Measurements from ENCODE around the gene SSC5D.
"Not testable (repeated sequence)": the region's sequence is repeated elsewhere in the genome, so short reads cannot be mapped to it uniquely, and the experiment has no call there.

The SSC5D gene

DNA sequence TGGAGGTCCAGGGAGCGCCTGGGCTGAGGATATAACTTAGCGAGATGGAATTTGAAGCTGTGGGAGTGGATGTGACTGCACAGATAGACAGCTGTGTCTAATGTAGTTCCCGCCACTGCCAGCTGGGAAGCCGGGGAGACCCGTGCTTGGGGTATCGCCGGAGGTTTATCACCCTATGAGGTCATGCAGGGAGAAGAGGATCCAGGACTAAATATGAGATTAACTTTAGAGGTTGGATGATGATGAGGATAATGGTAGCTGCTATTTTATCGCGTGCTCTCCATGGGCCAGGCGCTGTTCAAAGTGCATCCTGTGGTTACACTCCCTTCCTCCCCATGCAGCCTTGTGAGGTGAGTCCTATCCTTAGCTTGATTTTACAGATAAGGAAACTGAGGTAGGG lies 19.9 kb downstream of the SSC5D start:
- no peak for DNase-seq

DNA sequence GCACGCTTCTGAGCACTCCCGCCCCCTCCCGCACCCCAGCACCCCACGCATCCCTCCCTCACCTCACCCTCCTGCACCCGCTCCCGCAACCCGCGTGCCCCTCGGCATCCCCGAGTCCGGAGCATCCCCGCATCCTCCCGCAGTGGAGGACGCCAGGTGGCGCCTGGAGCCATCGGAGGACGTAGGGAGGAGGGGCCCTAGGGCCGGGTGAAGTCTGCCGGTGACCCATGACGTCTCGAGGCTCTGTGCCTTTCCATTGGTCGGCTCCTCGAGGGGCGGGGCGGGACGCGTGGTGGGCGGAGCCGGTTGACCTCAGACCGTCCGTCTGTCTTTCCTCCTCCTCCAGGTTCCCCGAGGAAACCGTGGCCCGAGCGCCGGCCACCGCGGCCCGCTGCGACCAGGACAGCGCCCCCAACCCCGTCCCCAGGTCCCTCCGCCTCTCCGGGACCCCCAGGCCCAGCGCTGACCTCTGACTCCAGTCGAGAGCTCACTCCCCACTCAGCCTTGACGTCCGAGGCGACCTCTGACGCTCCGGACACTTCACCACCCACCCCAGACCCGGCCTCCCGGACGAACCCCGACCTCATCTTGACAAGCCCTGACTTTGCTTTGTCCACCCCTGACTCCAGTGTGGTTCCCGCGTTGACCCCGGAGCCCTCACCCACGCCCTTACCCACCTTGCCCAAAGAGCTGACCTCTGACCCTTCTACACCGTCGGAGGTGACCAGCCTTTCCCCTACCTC lies 28.8 kb downstream of the SSC5D start:
- peak; percentile 96 for DNase-seq

DNA sequence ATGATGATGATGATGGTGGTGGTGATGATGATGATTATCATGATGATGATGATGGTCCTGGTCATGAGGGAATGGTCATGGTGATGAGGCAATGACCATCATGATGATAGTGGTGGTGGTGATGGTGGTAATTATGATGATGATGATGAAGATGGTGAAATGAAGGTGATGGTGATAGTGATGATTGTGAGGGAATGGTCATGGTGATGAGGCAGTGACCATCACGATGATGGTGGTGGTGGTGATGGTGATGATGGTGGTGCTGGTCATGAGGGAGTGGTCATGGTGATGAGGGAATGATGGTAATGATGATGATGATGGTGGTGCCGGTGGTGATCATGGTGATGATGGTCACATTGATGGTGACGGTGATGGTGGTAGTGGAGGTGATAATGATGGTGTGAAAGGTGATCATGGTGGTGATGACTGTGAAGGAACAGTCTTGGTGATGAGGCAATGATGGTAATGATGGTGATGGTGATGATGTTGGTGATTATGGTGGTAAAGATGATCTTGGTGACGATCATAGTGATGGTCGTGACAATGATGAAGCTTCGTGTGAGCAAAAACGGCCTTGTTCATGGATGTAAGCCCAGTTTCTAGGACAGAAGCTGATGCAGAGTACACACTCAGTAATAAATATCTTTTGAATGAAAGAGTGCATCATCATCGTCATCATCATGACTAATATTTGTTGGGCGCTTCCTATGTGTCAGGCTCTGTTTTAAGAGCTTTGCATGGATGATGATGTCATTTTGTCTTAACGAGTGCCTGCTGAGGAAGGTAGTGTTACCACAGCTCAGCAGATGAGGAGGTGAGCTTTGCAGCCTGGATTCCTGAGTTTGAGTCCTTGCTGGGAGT lies 31.4 kb downstream of the SSC5D start:
- DNase-seq, result no peak

DNA sequence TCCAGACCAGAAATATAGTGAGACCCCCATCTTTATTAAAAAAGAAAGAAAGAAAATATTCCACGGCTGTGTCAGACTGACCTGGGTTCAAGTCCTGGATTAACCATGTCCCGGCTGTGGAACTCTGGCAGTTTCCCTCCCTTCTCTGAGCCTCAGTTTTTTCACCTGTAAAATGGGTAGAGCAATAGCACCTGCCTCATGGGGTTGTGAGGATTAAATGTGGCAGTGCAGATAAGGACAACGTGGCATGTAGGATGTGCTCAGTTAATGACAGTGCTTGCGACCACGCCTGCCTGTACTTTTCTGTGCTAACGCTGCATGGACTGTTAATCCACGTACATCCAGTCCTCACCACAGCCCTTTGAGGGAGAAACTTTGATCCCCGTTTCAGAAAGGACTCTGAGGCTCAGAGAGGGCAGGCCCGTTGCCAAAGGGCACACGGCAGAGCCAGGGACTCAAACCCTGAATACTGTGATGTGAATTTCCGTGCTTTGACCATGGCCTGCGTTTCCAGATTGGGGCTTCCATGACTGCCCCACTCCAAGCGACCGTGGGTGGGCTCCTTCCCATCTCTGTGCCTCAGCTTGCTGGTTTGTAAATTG lies 32.6 kb downstream of the SSC5D start:
- no peak for DNase-seq

DNA sequence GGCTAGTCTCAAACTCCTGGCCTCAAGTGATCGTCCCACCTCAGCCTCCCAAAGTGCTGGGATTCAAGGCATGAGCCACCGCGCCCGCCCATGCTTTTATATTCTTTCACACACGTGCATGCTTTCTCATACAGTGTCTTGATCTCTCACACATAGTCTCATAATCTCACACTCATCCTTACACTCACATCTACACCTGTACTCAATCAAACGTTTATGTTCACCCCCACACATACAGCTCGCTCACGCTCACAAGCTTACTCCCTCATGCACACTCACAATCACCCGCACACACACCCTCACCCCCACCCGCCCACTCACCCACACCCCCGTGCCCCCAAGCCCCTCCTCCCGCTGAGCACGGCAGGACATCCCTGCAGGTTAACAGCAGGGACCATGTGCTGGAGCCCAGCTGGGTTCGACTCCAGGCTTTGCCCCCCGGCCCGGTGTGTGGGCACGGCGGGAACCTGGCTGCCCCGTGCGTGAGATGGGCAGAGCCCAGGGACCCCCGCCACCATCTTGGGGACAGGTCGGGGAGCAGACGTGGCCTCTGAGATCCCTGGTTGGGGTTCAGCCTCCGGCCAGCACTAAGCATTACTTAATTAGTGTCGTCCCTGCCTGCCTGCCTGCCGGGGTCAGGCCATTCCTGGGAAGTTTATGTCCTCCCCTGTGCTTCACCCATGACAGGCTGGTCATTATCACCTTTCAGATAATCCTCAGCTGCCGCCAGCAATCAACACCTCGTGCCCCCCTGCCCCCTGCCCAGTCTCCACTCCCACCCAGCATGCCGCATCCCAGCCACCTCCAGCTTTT lies 37.3 kb downstream of the SSC5D start:
- no peak for DNase-seq

DNA sequence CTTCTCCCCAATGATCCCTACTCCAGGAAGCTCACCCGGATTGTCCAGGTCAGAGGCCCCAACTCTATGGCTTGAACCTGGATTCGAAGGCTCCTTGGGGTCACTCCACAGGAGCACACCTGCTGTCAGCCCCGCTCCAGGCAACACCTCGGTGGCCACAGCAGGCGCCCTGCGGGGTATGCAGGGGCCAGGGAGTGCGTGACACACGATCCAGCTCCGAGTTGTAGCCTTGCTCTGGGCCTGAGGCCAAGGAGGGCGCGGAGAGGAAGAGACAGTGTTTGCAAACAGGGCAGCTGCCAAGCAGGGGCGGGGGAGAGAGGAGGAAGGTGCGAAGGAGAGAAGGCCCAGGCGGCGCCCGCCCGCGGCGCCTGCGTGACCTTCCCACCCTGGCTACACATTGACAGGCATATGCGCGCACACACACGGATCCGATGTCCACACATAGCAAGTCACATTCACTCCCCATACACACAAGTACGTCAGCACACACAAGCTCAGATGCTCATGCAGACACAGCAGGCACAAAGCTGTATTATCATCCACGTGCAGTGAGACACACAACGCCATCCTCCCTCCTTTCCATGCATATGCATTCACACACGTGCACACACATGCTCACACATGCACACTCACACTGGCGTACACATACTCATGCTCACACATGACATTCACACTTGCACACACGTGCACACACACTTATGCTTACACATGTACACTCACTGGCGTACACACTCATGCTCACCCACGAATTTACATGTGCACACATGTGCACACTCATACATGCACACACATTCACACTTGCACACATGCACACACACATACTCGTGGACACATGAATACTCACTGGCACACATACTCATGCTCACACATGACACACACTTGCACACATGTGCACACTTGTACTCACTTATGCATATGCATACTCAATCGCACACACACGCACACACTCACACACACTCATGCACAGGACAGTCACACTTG lies 38.3 kb downstream of the SSC5D start:
- DNase-seq, result no peak

DNA sequence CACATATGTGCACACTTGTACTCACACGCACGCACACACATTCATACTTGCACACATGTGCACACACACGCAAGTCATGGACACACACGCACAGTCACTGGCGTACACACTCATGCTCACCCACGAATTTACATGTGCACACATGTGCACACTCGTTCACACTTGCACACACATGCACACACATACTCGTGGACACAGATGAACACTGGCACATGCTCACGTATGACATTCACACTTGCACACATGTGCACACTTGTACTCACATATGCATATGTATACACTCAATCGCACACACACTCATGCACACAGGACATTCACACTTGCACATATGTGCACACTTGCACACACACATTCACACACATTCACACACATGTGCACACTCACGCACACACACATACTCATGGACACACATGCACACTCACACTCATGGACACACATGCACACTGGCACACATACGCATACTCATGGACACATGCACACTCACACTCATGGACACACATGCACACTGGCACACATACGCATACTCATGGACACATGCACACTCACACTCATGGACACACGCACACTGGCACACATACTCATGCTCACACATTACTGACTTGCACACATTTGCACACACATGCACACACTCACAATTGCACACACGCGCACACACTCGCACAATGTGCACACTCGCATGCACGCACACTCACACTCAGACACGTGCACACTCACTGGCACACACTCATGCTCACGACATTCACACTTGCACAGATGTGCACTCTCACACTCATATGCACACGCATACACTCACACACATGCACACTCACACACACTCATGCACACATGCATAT lies 39.2 kb downstream of the SSC5D start:
- no peak for DNase-seq

DNA sequence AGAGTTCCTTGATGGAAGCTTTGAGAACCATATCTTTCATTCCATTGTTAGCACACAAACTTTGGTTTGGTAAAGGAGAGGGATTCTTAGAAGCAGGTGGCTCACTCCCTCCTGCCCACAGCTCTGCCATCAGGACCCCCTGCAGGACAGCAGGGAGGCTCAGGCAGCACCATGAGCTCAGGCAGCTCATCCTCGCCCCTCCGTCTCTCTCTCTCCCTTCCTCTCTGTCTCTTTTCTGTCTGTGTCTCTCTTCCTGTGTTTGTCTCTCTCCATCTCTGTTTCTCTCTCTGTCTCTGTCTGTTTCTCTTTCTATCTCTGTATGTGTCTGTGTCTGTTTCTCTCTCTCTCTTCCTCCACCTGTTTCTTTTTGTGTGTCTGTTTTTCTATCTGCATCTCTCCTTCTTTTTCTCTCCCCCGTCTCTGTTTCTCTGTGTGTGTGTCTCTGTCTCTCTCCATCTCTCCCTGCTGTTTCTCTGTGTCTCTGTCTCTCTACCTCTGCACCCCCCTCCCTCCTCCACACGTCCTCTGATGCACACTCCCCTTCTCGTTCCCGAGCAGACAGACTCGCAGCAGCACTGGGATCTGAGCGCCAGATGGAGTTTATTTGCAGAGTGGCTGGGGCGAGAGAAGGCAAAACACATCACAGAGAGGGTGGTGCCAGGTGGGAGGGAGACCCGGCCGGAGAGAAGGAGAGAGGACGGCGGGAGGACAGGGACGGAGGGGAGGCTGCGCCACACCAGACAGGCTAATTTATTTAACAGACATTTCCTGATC lies 40.0 kb downstream of the SSC5D start:
- no peak for DNase-seq

DNA sequence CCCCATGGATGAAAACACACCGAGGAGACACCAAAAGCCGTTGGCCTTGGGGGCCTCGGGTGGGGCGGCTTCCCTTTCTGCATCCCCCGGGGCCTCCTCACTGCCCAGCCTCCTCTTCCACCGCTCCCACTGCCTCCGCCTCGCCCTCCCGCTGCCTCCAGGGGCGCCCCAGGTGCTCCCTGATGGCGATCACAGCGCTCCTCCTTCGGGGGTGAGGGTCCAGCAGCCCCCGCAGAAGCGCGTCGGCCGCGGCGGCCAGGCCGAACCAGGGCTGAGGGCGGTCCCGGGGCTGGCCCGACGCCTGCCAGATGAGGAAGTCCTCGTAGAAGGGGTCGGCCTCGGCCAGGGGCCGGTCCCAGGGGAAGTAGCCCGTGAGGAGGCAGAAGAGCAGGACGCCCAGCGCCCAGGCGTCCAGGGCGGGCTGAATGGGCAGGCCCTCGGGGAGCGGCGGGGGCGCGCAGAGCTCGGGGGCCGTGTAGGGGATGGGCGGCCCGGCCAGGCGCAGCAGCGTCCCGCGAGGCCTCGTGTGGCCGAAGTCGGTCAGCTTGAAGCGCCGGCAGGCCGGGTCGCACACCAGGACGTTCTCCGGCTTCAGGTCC lies 41.5 kb downstream of the SSC5D start:
- DNase-seq, result no peak

DNA sequence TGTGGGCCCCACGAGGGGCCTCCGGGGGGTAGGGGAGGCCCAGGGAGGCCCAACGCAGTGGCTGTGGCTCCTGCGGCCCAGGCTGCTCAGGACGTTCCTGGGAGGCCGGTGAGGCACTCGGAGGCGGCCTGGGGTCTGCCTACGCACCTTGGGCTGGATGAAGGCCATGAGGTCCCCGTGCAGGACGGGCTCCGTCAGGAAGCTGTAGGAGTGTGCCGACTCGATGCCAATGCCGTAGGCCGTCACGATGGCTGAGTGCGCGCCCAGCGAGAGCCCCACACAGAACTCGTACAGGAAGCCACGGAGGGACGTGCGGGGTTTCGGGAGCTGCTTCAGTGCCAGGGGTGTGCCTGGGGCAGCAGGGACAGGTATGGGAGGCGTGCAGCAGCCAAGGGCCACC lies 42.8 kb downstream of the SSC5D start:
- no peak for DNase-seq

DNA sequence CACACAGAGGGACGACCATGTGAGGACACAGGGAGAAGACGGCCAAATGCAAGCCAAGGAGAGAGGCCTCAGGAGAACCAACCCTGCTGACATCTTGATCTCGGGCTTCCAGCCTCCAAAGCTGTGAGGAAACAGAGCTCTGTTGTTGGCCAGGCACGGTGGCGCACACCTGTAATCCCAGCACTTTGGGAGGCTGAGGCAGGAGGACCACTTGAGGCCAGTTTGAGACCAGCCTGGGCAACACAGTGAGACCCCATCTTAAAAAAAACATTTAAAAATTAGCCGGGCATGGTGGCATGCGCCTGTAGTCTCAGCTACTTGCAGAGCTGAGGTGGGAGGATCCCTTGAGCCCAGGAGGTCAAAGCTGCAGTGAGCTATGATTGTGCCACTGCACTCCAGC lies 46.0 kb downstream of the SSC5D start:
- DNase-seq, result not testable (repeated sequence)

DNA sequence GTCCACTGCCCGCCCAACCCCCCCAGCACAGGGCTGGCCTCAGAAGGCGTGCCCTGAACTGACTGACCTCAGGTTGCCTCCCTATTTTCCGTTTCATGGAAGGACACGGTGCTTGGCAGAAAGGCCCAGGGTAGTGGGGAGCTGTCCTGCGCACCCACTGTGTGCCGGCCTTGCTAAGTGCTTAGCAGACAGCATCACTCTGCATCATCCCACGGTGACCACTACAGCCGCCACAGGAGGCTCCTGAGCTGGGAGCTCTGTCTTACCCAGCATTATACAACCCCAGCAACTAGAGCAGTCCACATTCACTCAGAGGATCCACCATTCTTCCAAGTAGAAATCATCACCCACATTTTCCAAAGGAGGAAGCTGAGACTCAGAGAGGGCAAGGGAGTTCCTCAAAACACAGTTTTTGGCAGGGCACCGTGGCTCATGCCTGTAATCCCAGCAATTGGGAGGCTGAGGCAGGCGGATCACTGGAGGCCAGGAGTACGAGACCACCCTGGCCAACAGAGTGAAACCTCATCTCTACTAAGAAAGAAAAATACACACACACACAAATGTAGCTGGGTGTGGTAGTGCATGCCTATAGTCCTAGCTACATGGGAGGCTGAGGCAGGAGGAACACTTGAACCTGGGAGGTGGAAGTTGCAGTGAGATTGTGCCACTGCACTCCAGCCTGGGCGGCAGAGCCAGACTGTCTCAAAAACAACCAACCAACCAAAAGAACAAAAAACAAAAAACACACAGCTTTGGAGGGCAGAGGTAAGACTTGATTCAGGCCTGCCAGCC lies 47.1 kb downstream of the SSC5D start:
- DNase-seq, result no peak

DNA sequence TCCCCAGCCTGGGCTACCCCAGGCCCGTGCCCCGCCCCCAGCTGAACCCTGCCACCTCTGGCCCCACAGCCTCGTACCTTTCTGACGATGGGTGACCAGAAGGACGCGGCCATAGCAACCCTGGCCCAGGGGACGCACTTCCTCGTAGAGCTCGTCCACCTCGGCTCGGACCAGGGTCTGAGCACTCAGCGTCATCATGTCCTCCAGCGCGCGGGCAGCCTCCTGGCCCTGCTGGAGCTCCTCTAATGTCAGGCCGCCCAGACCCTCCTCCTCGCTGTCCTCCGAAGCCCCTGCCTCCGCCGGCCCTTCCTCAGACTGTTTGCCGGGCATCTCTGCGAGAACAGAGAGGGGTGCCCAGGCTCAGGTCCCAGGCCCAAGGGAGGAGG lies 47.7 kb downstream of the SSC5D start:
- no peak for DNase-seq

DNA sequence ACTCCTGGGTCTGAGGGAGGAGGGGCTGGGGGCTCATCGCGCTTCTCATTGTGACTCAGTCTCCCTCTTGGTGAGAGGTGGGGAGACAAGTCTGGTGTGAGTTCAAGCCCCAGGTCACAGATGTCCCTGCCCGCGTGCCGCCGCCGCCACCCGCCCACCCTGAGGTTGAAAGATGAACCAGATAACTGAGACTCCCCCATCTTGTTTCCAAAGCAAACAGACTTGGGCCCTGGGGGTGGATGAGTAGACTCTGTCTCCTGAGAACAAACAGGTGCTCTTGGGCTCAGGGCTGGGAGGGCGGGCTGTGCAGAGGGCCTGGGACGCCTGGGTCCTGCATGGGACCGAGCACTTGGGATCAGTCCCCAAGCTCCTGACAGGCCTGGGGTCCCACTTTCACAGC lies 48.1 kb downstream of the SSC5D start:
- DNase-seq, result no peak

DNA sequence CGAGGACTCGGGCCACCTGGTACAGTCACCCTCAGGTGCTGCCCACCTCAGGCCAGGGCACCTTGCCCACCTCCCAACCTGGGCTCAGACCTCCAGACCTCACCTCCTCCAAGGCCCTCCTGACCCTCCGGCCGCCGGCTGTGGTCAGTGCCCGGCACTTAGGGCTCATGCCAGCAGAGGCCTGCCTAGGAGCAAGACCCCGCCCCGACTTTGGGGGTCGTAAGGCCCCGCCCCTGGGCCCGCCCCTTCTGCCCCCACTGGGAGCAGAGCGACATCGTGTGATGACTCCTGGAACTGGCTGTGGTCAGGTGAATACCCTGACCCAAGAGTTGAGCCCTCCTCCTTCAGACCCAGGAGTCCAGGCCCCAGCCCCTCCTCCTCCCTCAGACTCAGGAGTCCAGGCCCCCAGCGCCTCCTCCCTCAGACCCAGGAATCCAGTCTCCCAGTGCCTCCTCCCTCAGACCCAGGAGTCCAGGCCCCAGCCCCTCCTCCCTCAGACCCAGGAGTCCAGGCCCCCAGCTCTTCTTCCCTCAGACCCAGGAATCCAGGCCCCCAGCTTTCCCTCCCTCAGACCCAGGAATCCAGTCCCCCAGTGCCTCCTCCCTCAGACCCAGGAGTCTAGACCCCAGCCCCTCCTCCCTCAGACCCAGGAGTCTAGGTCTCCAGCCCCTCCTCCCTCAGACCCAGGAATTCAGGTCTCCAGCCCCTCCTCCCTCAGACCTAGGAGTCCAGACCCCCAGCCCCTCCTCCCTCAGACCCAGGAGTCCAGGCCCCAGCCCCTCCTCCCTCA lies 48.9 kb downstream of the SSC5D start, which contains the start of gene SBK2:
Gene SBK2 (minus strand): TSS at position 183 of the 790 bp plus-strand sequence. CDS start 839 bp downstream, outside the sequence.
- DNase-seq, result peak; percentile 31

DNA sequence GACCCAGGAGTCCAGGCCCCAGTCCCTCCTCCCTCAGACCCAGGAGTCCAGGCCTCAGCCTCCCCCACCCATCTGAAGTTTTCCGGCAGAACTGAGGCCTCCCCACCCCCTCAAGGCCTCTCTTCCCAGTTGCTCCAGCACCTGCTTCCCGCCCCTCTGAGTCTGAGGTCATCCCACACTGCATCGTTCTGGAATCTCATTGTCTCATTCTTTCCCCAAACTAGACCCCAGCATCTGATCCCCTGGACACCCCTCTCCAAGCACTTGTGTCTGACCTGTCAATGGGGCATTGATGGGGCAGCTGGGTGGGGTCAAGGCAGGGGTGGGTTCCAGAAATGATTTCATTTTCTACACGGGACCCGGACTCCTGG lies 49.5 kb downstream of the SSC5D start:
- DNase-seq, result no peak

DNA sequence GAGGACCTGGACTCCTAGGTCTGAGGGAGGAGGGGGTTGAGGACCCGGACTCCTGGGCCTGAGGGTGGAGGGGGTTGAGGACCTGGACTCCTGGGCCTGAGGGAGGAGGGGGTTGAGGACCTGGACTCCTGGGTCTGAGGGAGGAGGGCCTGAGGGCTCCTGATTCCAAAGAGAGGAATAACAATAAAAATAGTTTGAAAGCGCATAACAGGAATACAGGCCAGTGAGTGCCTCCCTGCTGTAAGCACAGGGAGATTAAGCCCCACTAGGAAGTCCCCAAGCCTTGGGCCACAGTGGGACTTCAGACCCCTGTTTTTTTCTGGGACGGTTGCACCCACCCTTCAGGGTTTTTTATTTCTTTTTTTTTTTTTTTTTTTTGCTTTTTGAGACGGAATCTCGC lies 49.9 kb downstream of the SSC5D start:
- no peak for DNase-seq

Measured in stimulated activated CD8-positive, alpha-beta memory T cell treated with anti-CD3 and anti-CD28 coated beads, Interleukin-4, amount 100 ng/mL, for 48 hours (primary cell).